Neural progenitor cell (in vitro differentiated cells): ENCODE measurements around the gene DLGAP4.

Source experiments
- EZH2 ChIP-seq: fragments of 200-600 bp; sonication (generic); IDR thresholded peaks from 2 replicates; pipeline ENCODE4 v1.6.1; 2017; ENCODE audit warnings: antibody characterized with exemption, mild to moderate bottlenecking, moderate library complexity
- TF ChIP-seq, protein P1 (sequence below): fragments of 200-600 bp; sonication (generic); IDR thresholded peaks from 2 replicates; pipeline ENCODE4 v1.5.1; 2017; ENCODE audit warnings: antibody characterized with exemption, mild to moderate bottlenecking

DNA sequence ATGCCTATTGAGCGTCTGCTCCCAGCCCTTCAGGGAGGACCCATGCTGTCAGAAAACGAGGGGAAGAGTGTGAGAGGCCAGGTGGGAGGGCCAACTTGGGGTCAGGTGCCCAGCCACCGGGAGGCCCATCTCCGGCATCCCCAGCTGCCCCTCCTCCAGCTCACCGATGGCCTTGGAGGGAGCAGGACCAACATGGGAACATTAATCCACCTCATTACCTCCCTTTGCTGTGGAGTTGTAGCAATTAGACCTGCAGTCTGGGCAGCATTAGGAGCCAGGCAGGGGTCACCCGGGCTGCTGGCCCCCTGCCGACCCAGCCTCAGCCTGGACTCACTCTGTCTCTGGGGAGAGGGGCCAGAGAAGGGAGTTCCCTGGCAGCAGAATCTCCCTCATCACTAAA, 25.1 kb downstream of the DLGAP4 start:
- TF ChIP-seq, protein P1, sequence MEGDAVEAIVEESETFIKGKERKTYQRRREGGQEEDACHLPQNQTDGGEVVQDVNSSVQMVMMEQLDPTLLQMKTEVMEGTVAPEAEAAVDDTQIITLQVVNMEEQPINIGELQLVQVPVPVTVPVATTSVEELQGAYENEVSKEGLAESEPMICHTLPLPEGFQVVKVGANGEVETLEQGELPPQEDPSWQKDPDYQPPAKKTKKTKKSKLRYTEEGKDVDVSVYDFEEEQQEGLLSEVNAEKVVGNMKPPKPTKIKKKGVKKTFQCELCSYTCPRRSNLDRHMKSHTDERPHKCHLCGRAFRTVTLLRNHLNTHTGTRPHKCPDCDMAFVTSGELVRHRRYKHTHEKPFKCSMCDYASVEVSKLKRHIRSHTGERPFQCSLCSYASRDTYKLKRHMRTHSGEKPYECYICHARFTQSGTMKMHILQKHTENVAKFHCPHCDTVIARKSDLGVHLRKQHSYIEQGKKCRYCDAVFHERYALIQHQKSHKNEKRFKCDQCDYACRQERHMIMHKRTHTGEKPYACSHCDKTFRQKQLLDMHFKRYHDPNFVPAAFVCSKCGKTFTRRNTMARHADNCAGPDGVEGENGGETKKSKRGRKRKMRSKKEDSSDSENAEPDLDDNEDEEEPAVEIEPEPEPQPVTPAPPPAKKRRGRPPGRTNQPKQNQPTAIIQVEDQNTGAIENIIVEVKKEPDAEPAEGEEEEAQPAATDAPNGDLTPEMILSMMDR = no peak
- no peak for TF ChIP-seq EZH2
